SH-SY5Y (cell line): ENCODE results near the gene PHB1.

Experiments
- GATA2 ChIP-seq: IDR thresholded peaks from 2 replicates; pipeline ENCODE4 v1.6.1; 2011; ENCODE audit warnings: mild to moderate bottlenecking, low read depth, low read length
- GATA3 ChIP-seq: IDR thresholded peaks from 2 replicates; pipeline ENCODE4 v1.6.1; 2011; ENCODE audit warnings: low read depth, mild to moderate bottlenecking, low read length, moderate library complexity

- TF ChIP-seq GATA2 (no peak), GATA3 (no peak)
These were observed 49.4 kb upstream of the PHB1 start for GRCh38 chr17:49464049-49464448.
